ENCODE results near the gene TGFB2. TPM values are rescaled to one million over a fixed set of nuclear protein-coding genes. Genes with fewer than 3 reads are reported as not detected.

TGFB2 gene
- total RNA-seq, 1 experiment from 2014 or later = not detected

GRCh38 chr1:218459450-218459849, 114.3 kb downstream of the TGFB2 start:
- peak overlapping the region; percentile 87 to 92 (median 92) for H3K27ac Mint-ChIP-seq
- Histone ChIP-seq H3K4me1 (ENCODE audit: insufficient read depth, low read length) (peaks cover 10% of the 10 kb centered on the region; the same call in 1 of the 2 replicates), H2BK15ac (ENCODE audit: low read depth, low read length) (no peak overlapping the region), H3K56ac (ENCODE audit: insufficient read length, low read depth, low read length) (no peak overlapping the region), H2BK20ac (ENCODE audit: low read depth, low read length, poor library complexity, severe bottlenecking) (no peak overlapping the region), H3K18ac (ENCODE audit: insufficient read length, low read depth, low read length) (peak overlapping the region; percentile 61), H4K91ac (ENCODE audit: insufficient read length, low read depth, low read length) (no peak overlapping the region), H4K20me1 (ENCODE audit: control insufficient read depth, insufficient read depth, insufficient read length) (no peaks in the 10 kb centered on the region), H4K8ac (replicated peaks; ENCODE audit: insufficient read length, low read depth, low read length) (no peak overlapping the region), H2AK5ac (ENCODE audit: insufficient read length, low read length) (no peak overlapping the region), H3K9me3 (ENCODE audit: control insufficient read depth, low read depth, low read length) (no peaks in the 10 kb centered on the region), H3K14ac (ENCODE audit: insufficient read depth, low read length) (peak overlapping the region; percentile 74), H3K79me1 (ENCODE audit: insufficient read depth, low read depth, low read length, poor library complexity, severe bottlenecking) (no peaks in the 10 kb centered on the region), H3K23ac (ENCODE audit: insufficient read length, low read depth, low read length) (no peak overlapping the region), H3K23me2 (ENCODE audit: insufficient read length, low read depth, low read length, poor library complexity, severe bottlenecking) (no peaks in the 10 kb centered on the region), H4K5ac (ENCODE audit: insufficient read length, low read depth, low read length) (peak overlapping the region; percentile 21), H3K4me2 (ENCODE audit: insufficient read depth, insufficient read length, low read length) (peak overlapping the region; percentile 28), H3K27me3 (ENCODE audit: insufficient read depth, low read length) (no peaks in the 10 kb centered on the region), H3K9ac (ENCODE audit: extremely low read depth, insufficient read length, low read length) (no peak overlapping the region), H3K27ac (ENCODE audit: insufficient read length, low read depth, low read length) (no peak overlapping the region), H2BK5ac (ENCODE audit: insufficient read length, low read length) (no peak overlapping the region), H2BK12ac (ENCODE audit: insufficient read length, low read depth, low read length) (peak overlapping the region; percentile 64), H3K79me2 (ENCODE audit: insufficient read depth, low read length) (no peaks in the 10 kb centered on the region), H3T11ph (ENCODE audit: low read length) (no peak overlapping the region), H2AFZ (ENCODE audit: low read length) (no peak overlapping the region), H2BK120ac (ENCODE audit: low read depth, low read length, poor library complexity, severe bottlenecking) (no peak overlapping the region), H3K4ac (ENCODE audit: low read depth, low read length) (no peak overlapping the region)
- no peak for DNase-seq
- no peaks in the 10 kb centered on the region for H3K27me3 Mint-ChIP-seq (ENCODE audit: low read depth)
- no CpG with 5 or more reads among the region's 8 CpGs for WGBS (ENCODE audit: extremely low coverage, insufficient read length, low lambda C conversion rate)
- H3K4me1 Mint-ChIP-seq = peaks cover 24 to 27% of the 10 kb centered on the region in 2 experiments
- no peak overlapping the region for H3K4me3 Mint-ChIP-seq
- no peaks in the 10 kb centered on the region; a peak in 1 of 5 replicates for H3K9me3 Mint-ChIP-seq
- no peaks in the 10 kb centered on the region for H3K36me3 Mint-ChIP-seq (ENCODE audit: insufficient read depth in 1 of 3, low read depth in 3 of 3)
- TF ChIP-seq CTCF (conservative IDR thresholded peaks at IDR 0.05) = no peak
